IMR-90 (cell line): ENCODE results near the gene ZGRF1. TPM values are rescaled to one million over a fixed set of nuclear protein-coding genes. Genes with fewer than 3 reads are reported as not detected.

ENCODE experiments used
- ATAC-seq: fragments of 200-7000 bp; cut with Tn5 transposase; 2 replicates; pipeline ENCODE4 v1.9.1; 2020; ENCODE audit warnings: low read depth, mild to moderate bottlenecking, moderate library complexity
- BruUV-seq: library from RNA; stranded (reverse); fragments of 400-500 nt; replicated peaks from 2 replicates; lab custom pipeline; 2021; lab: Mats Ljungman, UMichigan
- CTCF ChIA-PET: fragments of 300-600 bp; formaldehyde crosslinking; extraction: SDS; loops from one replicate; lab custom pipeline; 2021; ENCODE audit warnings: antibody characterized with exemption; lab: Yijun Ruan, JAX
- POLR2A ChIA-PET: fragments of 300-600 bp; sonication (Branson Sonifier 250); formaldehyde crosslinking; loops from one replicate; lab custom pipeline; 2022; ENCODE audit warnings: antibody characterized with exemption; ENCODE audit not compliant: unreplicated experiment; lab: Charles Lee
- DNase-seq: peaks from one replicate; pipeline ENCODE4 v3.0.0; 2013
- H2AFZ ChIP-seq: replicated peaks from 2 replicates; pipeline ENCODE3; 2013; ENCODE audit warnings: low read length, mild to moderate bottlenecking; ENCODE audit not compliant: poor library complexity
- H2AK5ac ChIP-seq: 2 replicates; pipeline ENCODE4 v1.6.1; 2013; ENCODE audit warnings: low read depth, low read length, inconsistent platforms
- H2AK9ac ChIP-seq: replicated peaks from 2 replicates; pipeline ENCODE3; 2013; ENCODE audit warnings: mild to moderate bottlenecking, low read depth, low read length, moderate library complexity; ENCODE audit not compliant: poor library complexity
- H2BK120ac ChIP-seq: 2 replicates; pipeline ENCODE4 v1.6.1; 2013; ENCODE audit warnings: low read depth, low read length, inconsistent platforms
- H2BK15ac ChIP-seq: 3 replicates; pipeline ENCODE4 v1.6.1; 2013; ENCODE audit warnings: low read depth, low read length, inconsistent platforms
- H2BK20ac ChIP-seq: 2 replicates; pipeline ENCODE4 v1.6.1; 2013; ENCODE audit warnings: low read depth, mild to moderate bottlenecking, inconsistent platforms, low read length, moderate library complexity
- H2BK5ac ChIP-seq: 2 replicates; pipeline ENCODE4 v1.6.1; 2013; ENCODE audit warnings: mild to moderate bottlenecking, low read depth, low read length, inconsistent platforms; ENCODE audit not compliant: poor library complexity, severe bottlenecking
- H3K14ac ChIP-seq: replicated peaks from 2 replicates; pipeline ENCODE4 v1.6.1; 2013; ENCODE audit warnings: low read depth, low read length, inconsistent platforms
- H3K18ac ChIP-seq: 2 replicates; pipeline ENCODE4 v1.6.1; 2013; ENCODE audit warnings: low read depth, low read length, control low read depth
- H3K23ac ChIP-seq: 2 replicates; pipeline ENCODE4 v1.6.1; 2013; ENCODE audit warnings: low read depth, low read length, inconsistent platforms
- H3K27ac ChIP-seq: 2 replicates; pipeline ENCODE4 v1.5.1; 2013; ENCODE audit warnings: mild to moderate bottlenecking, control low read depth, low read length; ENCODE audit not compliant: insufficient read depth
- H3K27me3 ChIP-seq: 2 replicates; pipeline ENCODE4 v1.6.1; 2013; ENCODE audit warnings: low read length; ENCODE audit not compliant: control insufficient read depth, insufficient read depth
- H3K36me3 ChIP-seq: 2 replicates; pipeline ENCODE4 v1.6.1; 2013; ENCODE audit warnings: low read length, mixed read lengths; ENCODE audit not compliant: control insufficient read depth, insufficient read depth
- H3K4ac ChIP-seq: 2 replicates; pipeline ENCODE4 v1.6.1; 2013; ENCODE audit warnings: low read depth, low read length, inconsistent platforms
- H3K4me1 ChIP-seq: 2 replicates; pipeline ENCODE4 v1.6.1; 2013; ENCODE audit warnings: low read length, mixed read lengths; ENCODE audit not compliant: control insufficient read depth, insufficient read depth
- H3K4me2 ChIP-seq: 2 replicates; pipeline ENCODE4 v1.6.1; 2013; ENCODE audit warnings: low read depth, mild to moderate bottlenecking, control low read depth, low read length, moderate library complexity
- H3K4me3 ChIP-seq: 2 replicates; pipeline ENCODE4 v1.5.1; 2013; ENCODE audit warnings: low read depth, mild to moderate bottlenecking, control low read depth, low read length, moderate library complexity; ENCODE audit not compliant: insufficient read depth
- H3K56ac ChIP-seq: 2 replicates; pipeline ENCODE4 v1.6.1; 2013; ENCODE audit warnings: low read length, inconsistent platforms; ENCODE audit not compliant: insufficient read depth; ENCODE audit errors: extremely low read depth
- H3K79me1 ChIP-seq, 2 experiments: 2 replicates each; pipeline ENCODE4 v1.6.1; 2013; ENCODE audit warnings: low read length in 2 of 2, inconsistent platforms in 1 of 2, low read depth in 1 of 2
- H3K9ac ChIP-seq: 2 replicates; pipeline ENCODE4 v1.6.1; 2013; ENCODE audit warnings: low read depth, low read length, control low read depth
- H3K9me1 ChIP-seq: 2 replicates; pipeline ENCODE4 v1.6.1; 2013; ENCODE audit warnings: low read length, inconsistent platforms; ENCODE audit not compliant: insufficient read depth
- H3K9me3 ChIP-seq: 2 replicates; pipeline ENCODE4 v1.6.1; 2013; ENCODE audit warnings: low read length; ENCODE audit not compliant: control insufficient read depth, insufficient read depth
- H4K20me1 ChIP-seq: 2 replicates; pipeline ENCODE4 v1.6.1; 2013; ENCODE audit warnings: low read length, inconsistent platforms; ENCODE audit not compliant: insufficient read depth
- H4K5ac ChIP-seq: 2 replicates; pipeline ENCODE4 v1.6.1; 2013; ENCODE audit warnings: mild to moderate bottlenecking, low read depth, low read length, control low read depth
- H4K8ac ChIP-seq, 2 experiments: 2 replicates each; pipeline ENCODE4 v1.6.1; 2013; ENCODE audit warnings: low read depth in 2 of 2, low read length in 2 of 2, control low read depth in 1 of 2, inconsistent platforms in 1 of 2
- H4K91ac ChIP-seq: 2 replicates; pipeline ENCODE4 v1.6.1; 2013; ENCODE audit warnings: low read depth, low read length, inconsistent platforms; ENCODE audit not compliant: insufficient read depth
- BHLHE40 ChIP-seq: fragments of 150-350 bp; IDR thresholded peaks from 2 replicates; pipeline ENCODE4 v1.6.1; 2016; ENCODE audit warnings: mild to moderate bottlenecking, low read depth, low read length
- CHD1 ChIP-seq: IDR thresholded peaks from 2 replicates; pipeline ENCODE4 v1.6.1; 2012; ENCODE audit warnings: low read depth, low read length, improper control_type of control experiment
- CTCF ChIP-seq: conservative IDR thresholded peaks from 2 replicates; pipeline ENCODE4 v1.5.1; 2012; ENCODE audit warnings: mild to moderate bottlenecking, low read depth, low read length, improper control_type of control experiment
- FOS ChIP-seq: fragments of 150-350 bp; IDR thresholded peaks from 2 replicates; pipeline ENCODE4 v1.6.1; 2016; ENCODE audit warnings: low read depth, low read length
- MAFK ChIP-seq: IDR thresholded peaks from 2 replicates; pipeline ENCODE4 v1.6.1; 2012; ENCODE audit warnings: low read depth, low read length, improper control_type of control experiment
- RAD21 ChIP-seq: IDR thresholded peaks from 2 replicates; pipeline ENCODE4 v1.6.1; 2012; ENCODE audit warnings: low read length, improper control_type of control experiment
- RCOR1 ChIP-seq: IDR thresholded peaks from 2 replicates; pipeline ENCODE4 v1.6.1; 2012; ENCODE audit warnings: mild to moderate bottlenecking, low read length, improper control_type of control experiment; ENCODE audit not compliant: insufficient replicate concordance
- SMC3 ChIP-seq: fragments of 150-350 bp; IDR thresholded peaks from 2 replicates; pipeline ENCODE4 v1.6.1; 2016; ENCODE audit warnings: low read depth, mild to moderate bottlenecking, antibody characterized with exemption, low read length, moderate library complexity
- USF2 ChIP-seq: fragments of 150-350 bp; IDR thresholded peaks from 2 replicates; pipeline ENCODE4 v1.6.1; 2017; ENCODE audit warnings: mild to moderate bottlenecking, antibody characterized with exemption, low read length, low read depth
- dilution Hi-C: fragments of 300-500 bp; cut with HindIII; formaldehyde crosslinking; loops from one replicate; pipeline ENCODE4 v1.14.3; 2018; ENCODE audit warnings: low sequenced_read_pairs; ENCODE audit not compliant: unreplicated experiment
- in situ Hi-C: fragments of 300-500 bp; cut with MboI; formaldehyde crosslinking; loops from 3 replicates; pipeline ENCODE4 v1.14.3; 2019; ENCODE audit warnings: low sequenced_read_pairs, inconsistent platforms, mixed read lengths
- intact Hi-C: fragments of 100-400 bp; cut with micrococcal nuclease; formaldehyde crosslinking; loops from 2 replicates; pipeline ENCODE4 v1.10.0; 2022
- polyA plus RNA-seq, 3 experiments: library from polyadenylated mRNA; depleted of rRNA; stranded (reverse); fragments of >200 nt; gene quantifications; 2 replicates each; pipeline ENCODE4 v1.2.3, GENCODE V29; 2012; ENCODE audit warnings: low replicate concordance in 1 of 3
- total RNA-seq: library from RNA; depleted of rRNA; stranded (reverse); fragments of >200 nt; gene quantifications from 2 replicates; pipeline ENCODE4 v1.2.3, GENCODE V29; 2012

Gene ZGRF1
- total and polyA plus RNA-seq, 2 of the 4 experiments (the other 2 are of a cell fraction): 2.8 to 5.6 TPM

GRCh38 chr4:112604589-112604988 lies 32.1 kb downstream of the ZGRF1 start:
- ATAC-seq: peak; percentile 99
- no peak overlapping the region for H2BK20ac ChIP-seq
- CTCF ChIA-PET: interaction anchor here (0.6 to 1.5 kb wide), 10 partner anchors 8 to 505 kb away, joined by 3 to 6 read pairs (median 4); no protein-coding TSS in a partner anchor
- intact Hi-C loops (loop anchor here (1.0 kb wide), 3 partner anchors 81 to 505 kb away; no protein-coding TSS in a partner anchor), in situ Hi-C loops (loop anchor here (5.0 kb wide), 1 partner anchor 272 kb away; no protein-coding TSS in a partner anchor), dilution Hi-C loops (loop anchor here (25.0 kb wide), 1 partner anchor 267 kb away; no protein-coding TSS in a partner anchor)
- no peak overlapping the region for H3K4ac ChIP-seq
- no peak overlapping the region for H2AK5ac ChIP-seq
- H3K27me3 ChIP-seq: no peaks in the 10 kb centered on the region
- POLR2A ChIA-PET: no interaction called here
- no peaks in the 10 kb centered on the region for H3K4me1 ChIP-seq
- H3K4me2 ChIP-seq: no peak overlapping the region
- no peak overlapping the region for H2AK9ac ChIP-seq
- TF ChIP-seq CTCF (peak; percentile 73), USF2 (no peak), SMC3 (peak; percentile 86), FOS (no peak), BHLHE40 (no peak), MAFK (no peak), RCOR1 (no peak), CHD1 (no peak), RAD21 (peak; percentile 80)
- H2BK120ac ChIP-seq: no peak overlapping the region
- peak; percentile 65 for DNase-seq
- 0 out of 2 replicates have a peak, but pooled peaks cover 3% of the 10 kb centered on the region for H3K9me1 ChIP-seq
- H3K23ac ChIP-seq: no peak overlapping the region
- no peaks in the 10 kb centered on the region for H3K79me1 ChIP-seq
- no peak overlapping the region for H2BK15ac ChIP-seq
- H3K14ac ChIP-seq: no peak overlapping the region
- no peak overlapping the region for H3K56ac ChIP-seq
- H4K20me1 ChIP-seq: no peaks in the 10 kb centered on the region
- no peak overlapping the region for H4K91ac ChIP-seq
- H3K18ac ChIP-seq: no peak overlapping the region
- H2AFZ ChIP-seq: no peak overlapping the region
- H4K5ac ChIP-seq: no peak overlapping the region
- no peak overlapping the region for H3K27ac ChIP-seq
- no peak overlapping the region for H4K8ac ChIP-seq
- no peaks in the 10 kb centered on the region for H3K36me3 ChIP-seq
- no peak overlapping the region for H3K4me3 ChIP-seq
- H2BK5ac ChIP-seq: no peak overlapping the region
- no peak overlapping the region for H3K9ac ChIP-seq
- no TSS peak for BruUV-seq
- H3K9me3 ChIP-seq: no peaks in the 10 kb centered on the region
